ENCODE measurements around the gene COL1A2. TPM values are rescaled to one million over a fixed set of nuclear protein-coding genes. Genes with fewer than 3 reads are reported as not detected.

COL1A2 gene
- total RNA-seq, 1 experiment from 2014 or later: 3.0 TPM

DNA sequence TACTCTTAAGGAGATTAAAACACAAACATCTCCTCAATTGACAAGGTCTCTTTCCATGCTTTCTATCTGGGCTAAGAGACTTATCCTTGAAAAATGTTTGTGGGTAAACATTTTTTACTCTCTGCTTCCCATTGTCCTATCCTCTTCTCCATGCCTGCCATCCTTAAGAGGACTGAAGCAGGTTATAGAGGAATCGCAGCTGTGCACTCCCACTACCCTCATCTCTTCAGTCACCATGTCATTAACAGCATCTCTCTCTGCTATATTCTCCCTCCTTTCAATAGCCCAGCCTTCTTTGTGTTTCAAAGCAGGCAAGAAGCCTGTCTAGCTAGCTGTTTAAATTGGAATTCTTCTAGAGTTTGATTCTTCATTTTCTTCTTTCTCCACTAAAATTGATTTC, 22.6 kb downstream of the COL1A2 start:
- DNase-seq (ENCODE audit: low read depth, low spot score) (no peak), ATAC-seq (no peak)
- ChIA-PET POLR2A (no interaction called here), RAD21 (ENCODE audit: low non-redundant PET in 1 of 2, low total read pairs in 2 of 2, uncharacterized antibody in 2 of 2, unreplicated experiment in 2 of 2) (no interaction called here), CTCF (no interaction called here)
- H4K20me1 ChIP-seq (ENCODE audit: insufficient read depth): no peaks in the 10 kb centered on the region
- no peak overlapping the region for H3K4me3 ChIP-seq (replicated peaks in 1 of 2; ENCODE audit: low read depth in 1 of 2, low read length in 2 of 2)
- no peak overlapping the region for H3K9ac ChIP-seq (ENCODE audit: low read length)
- H3K36me3 ChIP-seq (ENCODE audit: control insufficient read depth in 1 of 2, insufficient read depth in 2 of 2, low read length in 2 of 2): no peaks in the 10 kb centered on the region
- no peak overlapping the region for H3K27ac ChIP-seq (ENCODE audit: low read depth, low read length)
- H3K4me1 ChIP-seq (ENCODE audit: control insufficient read depth in 1 of 2, insufficient read depth in 2 of 2, low read length in 2 of 2): no peaks in the 10 kb centered on the region
- no peaks in the 10 kb centered on the region for H3K79me2 ChIP-seq (ENCODE audit: insufficient read depth, low read length)
- no peak overlapping the region for H2AFZ ChIP-seq (ENCODE audit: low read depth, low read length, poor library complexity, severe bottlenecking)
- H3K9me2 ChIP-seq (ENCODE audit: insufficient read depth): no peaks in the 10 kb centered on the region
- no peaks in the 10 kb centered on the region for H3K27me3 ChIP-seq (ENCODE audit: insufficient read depth, low read length)
- BruUV-seq (replicated peaks): no TSS peak
- intact Hi-C loops (cut with micrococcal nuclease): no loop called here
- no peak overlapping the region for H3K4me2 ChIP-seq (ENCODE audit: low read length)
- no peak for TF ChIP-seq FOSL1 (IDR thresholded peaks at IDR 0.05; ENCODE audit: low read depth)
- TF ChIP-seq POLR2A (IDR thresholded peaks at IDR 0.05; ENCODE audit: borderline replicate concordance, extremely low read depth, insufficient read depth, insufficient read length): no peak
- TF ChIP-seq SRF (IDR thresholded peaks at IDR 0.05; ENCODE audit: low read depth): no peak
- TF ChIP-seq EZH2 (IDR thresholded peaks at IDR 0.05): no peak
- TF ChIP-seq ZNF274 (IDR thresholded peaks at IDR 0.05; ENCODE audit: low read depth, low read length): no peak
- TF ChIP-seq RAD21 (IDR thresholded peaks at IDR 0.05; ENCODE audit: low read depth): no peak
- no peaks in the 10 kb centered on the region for H3K9me3 ChIP-seq (ENCODE audit: control insufficient read depth in 1 of 2, insufficient read depth in 1 of 2, low read depth in 1 of 2, low read length in 2 of 2)

DNA sequence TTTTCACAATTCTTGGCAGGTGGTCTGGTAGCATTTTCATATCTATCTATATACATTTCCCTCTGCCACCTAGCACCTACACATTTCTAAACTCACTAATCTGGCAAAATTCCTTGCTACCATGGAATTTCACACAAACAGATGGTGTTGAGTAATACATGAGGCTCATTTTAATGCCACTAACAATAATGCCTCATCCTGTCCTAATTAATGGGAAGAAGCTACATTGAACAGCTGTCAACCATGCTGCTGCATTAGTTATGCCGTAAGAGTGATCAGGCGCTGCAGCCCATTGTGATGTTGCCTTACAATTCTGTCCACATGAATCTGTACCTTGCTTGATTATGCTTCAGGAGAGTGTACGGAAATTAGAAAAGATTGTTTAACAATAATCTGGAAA, 23.2 kb downstream of the COL1A2 start:
- no peaks in the 10 kb centered on the region for H4K20me1 ChIP-seq (ENCODE audit: insufficient read depth)
- ATAC-seq: no peak
- H3K27me3 ChIP-seq (ENCODE audit: insufficient read depth, low read length): no peaks in the 10 kb centered on the region
- POLR2A ChIA-PET: no interaction called here
- H3K9ac ChIP-seq (ENCODE audit: low read length): no peak overlapping the region
- intact Hi-C loops (cut with micrococcal nuclease): no loop called here
- DNase-seq (ENCODE audit: low read depth, low spot score): no peak
- RAD21 ChIA-PET (ENCODE audit: low non-redundant PET in 1 of 2, low total read pairs in 2 of 2, uncharacterized antibody in 2 of 2, unreplicated experiment in 2 of 2): no interaction called here
- H3K4me2 ChIP-seq (ENCODE audit: low read length): no peak overlapping the region
- H2AFZ ChIP-seq (ENCODE audit: low read depth, low read length, poor library complexity, severe bottlenecking): no peak overlapping the region
- no peak overlapping the region for H3K4me3 ChIP-seq (replicated peaks in 1 of 2; ENCODE audit: low read depth in 1 of 2, low read length in 2 of 2)
- H3K36me3 ChIP-seq (ENCODE audit: control insufficient read depth in 1 of 2, insufficient read depth in 2 of 2, low read length in 2 of 2): no peaks in the 10 kb centered on the region
- no peaks in the 10 kb centered on the region for H3K79me2 ChIP-seq (ENCODE audit: insufficient read depth, low read length)
- no peaks in the 10 kb centered on the region for H3K9me2 ChIP-seq (ENCODE audit: insufficient read depth)
- no peaks in the 10 kb centered on the region for H3K9me3 ChIP-seq (ENCODE audit: control insufficient read depth in 1 of 2, insufficient read depth in 1 of 2, low read depth in 1 of 2, low read length in 2 of 2)
- CTCF ChIA-PET: no interaction called here
- no TSS peak for BruUV-seq (replicated peaks)
- H3K4me1 ChIP-seq (ENCODE audit: control insufficient read depth in 1 of 2, insufficient read depth in 2 of 2, low read length in 2 of 2): no peaks in the 10 kb centered on the region
- no peak overlapping the region for H3K27ac ChIP-seq (ENCODE audit: low read depth, low read length)
- TF ChIP-seq SRF (IDR thresholded peaks at IDR 0.05; ENCODE audit: low read depth) (no peak), POLR2A (IDR thresholded peaks at IDR 0.05; ENCODE audit: borderline replicate concordance, extremely low read depth, insufficient read depth, insufficient read length) (no peak), CEBPB (IDR thresholded peaks at IDR 0.05; ENCODE audit: low read depth) (no peak), RAD21 (IDR thresholded peaks at IDR 0.05; ENCODE audit: low read depth) (no peak), EZH2 (IDR thresholded peaks at IDR 0.05) (no peak), EZH2phosphoT487 (IDR thresholded peaks at IDR 0.05; ENCODE audit: borderline replicate concordance) (no peak), SP1 (IDR thresholded peaks at IDR 0.05; ENCODE audit: low read depth) (no peak), POLR2AphosphoS5 (IDR thresholded peaks at IDR 0.05; ENCODE audit: low read depth, low read length) (no peak)
- TF ChIP-seq, protein P1, sequence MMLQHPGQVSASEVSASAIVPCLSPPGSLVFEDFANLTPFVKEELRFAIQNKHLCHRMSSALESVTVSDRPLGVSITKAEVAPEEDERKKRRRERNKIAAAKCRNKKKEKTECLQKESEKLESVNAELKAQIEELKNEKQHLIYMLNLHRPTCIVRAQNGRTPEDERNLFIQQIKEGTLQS (IDR thresholded peaks at IDR 0.05): no peak
- TF ChIP-seq, protein P2, sequence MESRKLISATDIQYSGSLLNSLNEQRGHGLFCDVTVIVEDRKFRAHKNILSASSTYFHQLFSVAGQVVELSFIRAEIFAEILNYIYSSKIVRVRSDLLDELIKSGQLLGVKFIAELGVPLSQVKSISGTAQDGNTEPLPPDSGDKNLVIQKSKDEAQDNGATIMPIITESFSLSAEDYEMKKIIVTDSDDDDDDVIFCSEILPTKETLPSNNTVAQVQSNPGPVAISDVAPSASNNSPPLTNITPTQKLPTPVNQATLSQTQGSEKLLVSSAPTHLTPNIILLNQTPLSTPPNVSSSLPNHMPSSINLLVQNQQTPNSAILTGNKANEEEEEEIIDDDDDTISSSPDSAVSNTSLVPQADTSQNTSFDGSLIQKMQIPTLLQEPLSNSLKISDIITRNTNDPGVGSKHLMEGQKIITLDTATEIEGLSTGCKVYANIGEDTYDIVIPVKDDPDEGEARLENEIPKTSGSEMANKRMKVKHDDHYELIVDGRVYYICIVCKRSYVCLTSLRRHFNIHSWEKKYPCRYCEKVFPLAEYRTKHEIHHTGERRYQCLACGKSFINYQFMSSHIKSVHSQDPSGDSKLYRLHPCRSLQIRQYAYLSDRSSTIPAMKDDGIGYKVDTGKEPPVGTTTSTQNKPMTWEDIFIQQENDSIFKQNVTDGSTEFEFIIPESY (IDR thresholded peaks at IDR 0.05; ENCODE audit: extremely low read depth, insufficient replicate concordance, low read length): no peak
- TF ChIP-seq, protein P3, sequence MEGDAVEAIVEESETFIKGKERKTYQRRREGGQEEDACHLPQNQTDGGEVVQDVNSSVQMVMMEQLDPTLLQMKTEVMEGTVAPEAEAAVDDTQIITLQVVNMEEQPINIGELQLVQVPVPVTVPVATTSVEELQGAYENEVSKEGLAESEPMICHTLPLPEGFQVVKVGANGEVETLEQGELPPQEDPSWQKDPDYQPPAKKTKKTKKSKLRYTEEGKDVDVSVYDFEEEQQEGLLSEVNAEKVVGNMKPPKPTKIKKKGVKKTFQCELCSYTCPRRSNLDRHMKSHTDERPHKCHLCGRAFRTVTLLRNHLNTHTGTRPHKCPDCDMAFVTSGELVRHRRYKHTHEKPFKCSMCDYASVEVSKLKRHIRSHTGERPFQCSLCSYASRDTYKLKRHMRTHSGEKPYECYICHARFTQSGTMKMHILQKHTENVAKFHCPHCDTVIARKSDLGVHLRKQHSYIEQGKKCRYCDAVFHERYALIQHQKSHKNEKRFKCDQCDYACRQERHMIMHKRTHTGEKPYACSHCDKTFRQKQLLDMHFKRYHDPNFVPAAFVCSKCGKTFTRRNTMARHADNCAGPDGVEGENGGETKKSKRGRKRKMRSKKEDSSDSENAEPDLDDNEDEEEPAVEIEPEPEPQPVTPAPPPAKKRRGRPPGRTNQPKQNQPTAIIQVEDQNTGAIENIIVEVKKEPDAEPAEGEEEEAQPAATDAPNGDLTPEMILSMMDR (IDR thresholded peaks at IDR 0.05 in 2 of 3, conservative IDR thresholded peaks at IDR 0.05 in 1 of 3; ENCODE audit: borderline replicate concordance in 1 of 3, insufficient read depth in 1 of 3, low read depth in 2 of 3, low read length in 2 of 3): no peak
- TF ChIP-seq, protein P4, sequence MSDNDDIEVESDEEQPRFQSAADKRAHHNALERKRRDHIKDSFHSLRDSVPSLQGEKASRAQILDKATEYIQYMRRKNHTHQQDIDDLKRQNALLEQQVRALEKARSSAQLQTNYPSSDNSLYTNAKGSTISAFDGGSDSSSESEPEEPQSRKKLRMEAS (IDR thresholded peaks at IDR 0.05): no peak

All from HCT116 (cell line).